GM18511 (cell line): ENCODE measurements around the gene DES.

Experiments used
- ATAC-seq: cut with Tn5 transposase; IDR thresholded peaks from one replicate; pipeline ENCODE4 v1.9.1; 2021; ENCODE audit warnings: mild to moderate bottlenecking, moderate library complexity; ENCODE audit not compliant: unreplicated experiment

Gene DES

DNA sequence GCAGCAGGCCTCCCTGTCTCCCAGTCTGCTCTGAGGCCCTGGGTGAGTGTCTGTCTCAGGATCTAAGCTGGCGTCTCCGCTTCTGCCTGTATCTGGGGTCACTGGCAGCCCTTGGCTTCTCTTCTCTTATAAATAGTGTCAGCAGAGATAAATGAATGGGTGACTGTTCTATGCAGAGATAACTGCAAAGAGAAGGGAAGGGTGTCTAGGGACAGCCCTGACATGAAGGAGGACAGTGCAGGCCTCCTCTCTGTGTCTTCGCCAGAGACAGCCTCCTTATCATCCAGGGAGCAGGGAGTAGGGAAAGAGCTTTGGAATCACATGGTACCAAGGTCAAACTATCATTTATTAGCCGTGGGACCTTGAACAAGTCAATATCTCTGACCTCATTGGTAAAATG is 52.3 kb downstream of the DES start:
- no peak for ATAC-seq

- ATAC-seq, result no peak
Observed at GRCh38 chr2:219471476-219472371, 53.5 kb downstream of the DES start.

DNA sequence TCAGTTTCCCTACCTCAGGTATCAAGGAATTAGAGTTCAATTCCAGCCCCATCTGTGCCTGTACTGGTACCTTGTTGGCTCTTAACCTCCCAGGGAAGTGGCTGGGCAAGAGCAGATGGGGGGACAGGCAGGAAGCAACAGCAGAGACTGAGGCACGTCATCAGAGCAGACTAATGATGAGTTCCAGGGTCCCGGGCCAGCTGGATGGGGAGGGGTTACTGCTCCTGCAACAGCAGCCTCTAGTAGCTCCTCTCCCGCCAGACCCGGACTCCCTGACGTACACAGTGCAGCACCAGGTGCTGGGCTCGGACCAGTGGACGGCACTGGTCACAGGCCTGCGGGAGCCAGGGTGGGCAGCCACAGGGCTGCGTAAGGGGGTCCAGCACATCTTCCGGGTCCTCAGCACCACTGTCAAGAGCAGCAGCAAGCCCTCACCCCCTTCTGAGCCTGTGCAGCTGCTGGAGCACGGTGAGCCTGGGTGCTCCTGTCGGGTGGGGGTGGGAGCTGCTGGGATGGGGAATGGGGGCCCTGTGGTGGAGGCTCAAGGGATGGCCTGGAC is 54.5 kb downstream of the DES start:
- ATAC-seq, result no peak

DNA sequence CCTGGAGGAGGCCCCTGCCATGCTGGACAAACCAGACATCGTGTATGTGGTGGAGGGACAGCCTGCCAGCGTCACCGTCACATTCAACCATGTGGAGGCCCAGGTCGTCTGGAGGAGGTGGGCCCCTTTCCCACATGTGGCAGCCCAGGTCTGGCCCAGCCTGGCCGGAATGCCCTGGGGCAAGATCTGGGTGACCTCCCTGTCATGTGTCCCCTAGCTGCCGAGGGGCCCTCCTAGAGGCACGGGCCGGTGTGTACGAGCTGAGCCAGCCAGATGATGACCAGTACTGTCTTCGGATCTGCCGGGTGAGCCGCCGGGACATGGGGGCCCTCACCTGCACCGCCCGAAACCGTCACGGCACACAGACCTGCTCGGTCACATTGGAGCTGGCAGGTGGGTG is 55.3 kb downstream of the DES start:
- ATAC-seq, result no peak

- no peak for ATAC-seq
Observed at GRCh38 chr2:219474285-219475060, 56.3 kb downstream of the DES start.

GRCh38 chr2:219475278-219475677 is 57.1 kb downstream of the DES start:
- ATAC-seq, result no peak

GRCh38 chr2:219475697-219476651 is 57.8 kb downstream of the DES start:
- peak; percentile 60 for ATAC-seq
